OCI-LY7 (cell line): ENCODE results near the gene CNOT9. TPM values are rescaled to one million over a fixed set of nuclear protein-coding genes. Genes with fewer than 3 reads are reported as not detected.

Experiments used
- BruUV-seq: library from RNA; stranded (reverse); fragments of 400-500 nt; replicated peaks from 2 replicates; lab custom pipeline; 2021; lab: Mats Ljungman, UMichigan
- CTCF ChIA-PET: fragments of 300-600 bp; sonication (Branson Sonifier 250); formaldehyde crosslinking; loops from one replicate; lab custom pipeline; 2022; ENCODE audit warnings: antibody characterized with exemption; ENCODE audit not compliant: unreplicated experiment; lab: Charles Lee
- POLR2A ChIA-PET: fragments of 300-600 bp; sonication (Branson Sonifier 250); formaldehyde crosslinking; loops from one replicate; lab custom pipeline; 2022; ENCODE audit warnings: antibody characterized with exemption; lab: Charles Lee
- DNase-seq: peaks from one replicate; pipeline ENCODE4 v3.0.0-alpha.2; 2015; ENCODE audit warnings: low spot score
- H2AFZ ChIP-seq: fragments of 200-600 bp; sonication (generic), shearing (Covaris generic); 2 replicates; pipeline ENCODE4 v1.6.1; 2014; ENCODE audit warnings: mild to moderate bottlenecking, antibody characterized with exemption, low read length, moderate library complexity
- H3K27ac ChIP-seq: fragments of 200-600 bp; sonication (generic); 2 replicates; pipeline ENCODE4 v1.5.1; 2014; ENCODE audit warnings: mixed run types, low read depth, mild to moderate bottlenecking, moderate library complexity, low read length, inconsistent platforms; ENCODE audit not compliant: poor library complexity, severe bottlenecking
- H3K36me3 ChIP-seq: fragments of 200-600 bp; sonication (generic); 2 replicates; pipeline ENCODE4 v1.6.1; 2014; ENCODE audit warnings: mild to moderate bottlenecking, antibody characterized with exemption, low read length, moderate library complexity, mixed read lengths; ENCODE audit not compliant: insufficient read depth
- H3K4me1 ChIP-seq: fragments of 200-600 bp; sonication (generic); 2 replicates; pipeline ENCODE4 v1.5.1; 2014; ENCODE audit warnings: mild to moderate bottlenecking, low read length; ENCODE audit not compliant: insufficient read depth, poor library complexity, severe bottlenecking
- H3K4me2 ChIP-seq: fragments of 200-600 bp; sonication (generic); 2 replicates; pipeline ENCODE4 v1.6.1; 2014; ENCODE audit warnings: mild to moderate bottlenecking, low read length
- H3K4me3 ChIP-seq: fragments of 200-600 bp; sonication (generic); 2 replicates; pipeline ENCODE4 v1.5.1; 2014; ENCODE audit warnings: mild to moderate bottlenecking, low read depth, low read length; ENCODE audit not compliant: poor library complexity, severe bottlenecking
- H3K79me2 ChIP-seq: fragments of 200-600 bp; sonication (generic); 2 replicates; pipeline ENCODE4 v1.6.1; 2016; ENCODE audit warnings: low read depth, mild to moderate bottlenecking, low read length, moderate library complexity, mixed read lengths; ENCODE audit not compliant: insufficient read depth
- H3K9me2 ChIP-seq: fragments of 200-600 bp; sonication (generic); 2 replicates; pipeline ENCODE4 v1.6.1; 2016; ENCODE audit warnings: mild to moderate bottlenecking, low read length, mixed read lengths; ENCODE audit not compliant: insufficient read depth
- H3K9me3 ChIP-seq: fragments of 200-600 bp; sonication (generic); 2 replicates; pipeline ENCODE4 v1.6.1; 2014; ENCODE audit warnings: mild to moderate bottlenecking, mixed run types, low read length, mixed read lengths
- H4K20me1 ChIP-seq: fragments of 200-600 bp; sonication (generic); 2 replicates; pipeline ENCODE4 v1.6.1; 2014; ENCODE audit warnings: mild to moderate bottlenecking, antibody characterized with exemption, low read length, moderate library complexity, mixed read lengths; ENCODE audit not compliant: insufficient read depth
- CTCF ChIP-seq: fragments of 200-600 bp; sonication (generic); conservative IDR thresholded peaks from 2 replicates; pipeline ENCODE4 v1.5.1; 2014; ENCODE audit warnings: mild to moderate bottlenecking, antibody characterized with exemption, low read length, moderate library complexity, mixed read lengths
- EZH2phosphoT487 ChIP-seq: fragments of 200-600 bp; sonication (generic); IDR thresholded peaks from 2 replicates; pipeline ENCODE4 v1.6.1; 2018; ENCODE audit warnings: low read depth, borderline replicate concordance, mild to moderate bottlenecking, mixed run types, antibody characterized with exemption, low read length, moderate library complexity, mixed read lengths
- intact Hi-C: fragments of 100-400 bp; cut with micrococcal nuclease; formaldehyde crosslinking; loops from one replicate; pipeline ENCODE4 v1.10.0; 2022; ENCODE audit not compliant: unreplicated experiment
- total RNA-seq, 2 experiments: library from RNA; depleted of rRNA in 1 of 2; stranded (reverse); fragments of >200 nt in 1 of 2; shearing (Covaris generic) in 1 of 2; gene quantifications; 2 replicates each; pipeline ENCODE4 v1.2.3, GENCODE V29; 2014 to 2022

The CNOT9 gene
- total RNA-seq, 2 experiments from 2014 or later, result 71.6 to 94.2 TPM

GRCh38 chr2:218569038-218569431 lies 396 bp downstream of the CNOT9 start:
- peak; percentile 61 for DNase-seq
- Histone ChIP-seq H3K27ac (peak overlapping the region; percentile 89), H3K36me3 (peaks cover 71% of the 10 kb centered on the region), H2AFZ (peak overlapping the region; percentile 57; the same call in 1 of the 2 replicates), H4K20me1 (peaks cover 33% of the 10 kb centered on the region), H3K9me2 (no peaks in the 10 kb centered on the region), H3K4me1 (peaks cover 31% of the 10 kb centered on the region), H3K4me3 (peak overlapping the region; percentile 93), H3K4me2 (peak overlapping the region; percentile 82), H3K79me2 (peaks cover 94% of the 10 kb centered on the region), H3K9me3 (no peaks in the 10 kb centered on the region)
- ChIA-PET CTCF (no interaction called here), POLR2A (interaction anchor here (0.6 to 1.8 kb wide), 3 partner anchors 15 to 102 kb away, joined by 3 to 5 read pairs (median 3); partner anchors contain the start of genes RNF25 and STK36)
- TF ChIP-seq CTCF (no peak), EZH2phosphoT487 (no peak)
- BruUV-seq, result no TSS peak
- intact Hi-C loops, result loop anchor here (2.0 to 5.0 kb wide), 3 partner anchors 88 to 352 kb away; partner anchors contain the start of genes ARPC2, BCS1L and ZNF142

- peak overlapping the region; percentile 93 for H3K4me3 ChIP-seq
- CTCF ChIA-PET, result no interaction called here
Observed at GRCh38 chr2:218569661-218570500, 1.2 kb downstream of the CNOT9 start.

More at GRCh38 chr2:218569661-218570500, 1.2 kb downstream of the CNOT9 start:
- BruUV-seq, result TSS peak; percentile 66
- intact Hi-C loops, result loop anchor here (2.0 to 5.0 kb wide), 3 partner anchors 87 to 353 kb away; partner anchors contain the start of genes ARPC2, BCS1L and ZNF142
- Histone ChIP-seq H3K36me3 (peaks cover 71% of the 10 kb centered on the region), H4K20me1 (peaks cover 28% of the 10 kb centered on the region), H3K4me2 (peak overlapping the region; percentile 82), H3K4me1 (peaks cover 31% of the 10 kb centered on the region), H3K9me2 (no peaks in the 10 kb centered on the region), H3K9me3 (no peaks in the 10 kb centered on the region), H2AFZ (no peak overlapping the region), H3K79me2 (peaks cover 94% of the 10 kb centered on the region), H3K27ac (peak overlapping the region; percentile 89)
- DNase-seq, result peak; percentile 22
- POLR2A ChIA-PET, result interaction anchor here (0.6 to 1.8 kb wide), 6 partner anchors 11 to 101 kb away, joined by 3 to 5 read pairs (median 4); partner anchors contain the start of genes RNF25 and STK36
- TF ChIP-seq EZH2phosphoT487 (no peak), CTCF (no peak)
